Right cardiac atrium (tissue), 5 donors: ENCODE measurements around the gene TXN2. TPM values are rescaled to one million over a fixed set of nuclear protein-coding genes. Genes with fewer than 3 reads are reported as not detected.

Experiments used
- ATAC-seq, 2 donors: fragments of 200-7000 bp; cut with Tn5 transposase; one replicate each; pipeline versions ENCODE4 v1.8.0 to v1.9.1; 2020; ENCODE audit warnings: moderate library complexity in 2 of 2, mild to moderate bottlenecking in 1 of 2
- DNase-seq, 3 donors: peaks; one replicate each; pipeline ENCODE4 v3.0.0-alpha.2; 2020
- H3K27ac ChIP-seq: one replicate; pipeline ENCODE4 v1.5.1; 2013; ENCODE audit warnings: mild to moderate bottlenecking, low read length, control low read depth, moderate library complexity
- H3K27me3 ChIP-seq: one replicate; pipeline ENCODE4 v1.6.1; 2013; ENCODE audit not compliant: control insufficient read depth, insufficient read depth
- H3K4me1 ChIP-seq: one replicate; pipeline ENCODE4 v1.6.1; 2013; ENCODE audit warnings: low read length; ENCODE audit not compliant: control insufficient read depth, insufficient read depth
- H3K4me3 ChIP-seq: one replicate; pipeline ENCODE4 v1.5.1; 2013; ENCODE audit warnings: low read length, control low read depth
- H3K9me3 ChIP-seq: one replicate; pipeline ENCODE4 v1.6.1; 2013; ENCODE audit warnings: low read length; ENCODE audit not compliant: control insufficient read depth
- WGBS: extraction: QIAGEN DNeasy Blood & Tissue Kit; methylation state at CpG from one replicate; pipeline ENCODE4 v1.1.7; 2013; 5-methylcytosine and 5-hydroxymethylcytosine counted together
- intact Hi-C, 4 donors: fragments of 100-400 bp; cut with DNase I; formaldehyde crosslinking; loops; one replicate each; pipeline versions ENCODE4 v1.11.0 to v1.14.0; 2022 to 2023
- polyA plus RNA-seq: library from polyadenylated mRNA; stranded (reverse); fragments of 200-250 nt; gene quantifications from one replicate; pipeline ENCODE4 v1.2.3, GENCODE V29; 2013
- total RNA-seq, 4 donors: library from RNA; stranded (reverse); fragmentation: NEBNext Ultra II Directional; extraction: Animal tissue kit (Norgen Biotek cat#: 25700); gene quantifications; one replicate each; pipeline ENCODE4 v1.2.1, GENCODE V29; 2021
- donor health status: healthy with polysubstance abuse.
- donor health status: DM: no; HTN: yes; CAD: no.
- donor health status: DM: no; HTN: no; CAD: no.
- donor health status: DM: no; HTN: yes; CAD: no; lungs with severe emphysema.
- donor health status: DM: yes; HTN: yes; CAD: no.

TXN2 gene
- total and polyA plus RNA-seq, 5 donors = 95.4 to 133 (median 106) TPM

GRCh38 chr22:36510966-36511881 lies 29.8 kb upstream of the TXN2 start:
- H3K27ac ChIP-seq = no peak overlapping the region
- intact Hi-C loops = no loop called here

GRCh38 chr22:36510384-36510783 lies 28.9 kb upstream of the TXN2 start:
- Histone ChIP-seq H3K27ac (no peak overlapping the region), H3K4me1 (peaks cover 2% of the 10 kb centered on the region), H3K9me3 (no peaks in the 10 kb centered on the region), H3K4me3 (no peak overlapping the region), H3K27me3 (no peaks in the 10 kb centered on the region)
- ATAC-seq (no peak), DNase-seq (no peak)
- intact Hi-C loops = no loop called here
- WGBS = 88% methylated on average over 3 of the region's 3 CpGs

More at GRCh38 chr22:36510966-36511881, 29.8 kb upstream of the TXN2 start:
- WGBS = 67% methylated on average over 17 of the region's 17 CpGs
- no peaks in the 10 kb centered on the region for H3K9me3 ChIP-seq
- no peak for DNase-seq
- ATAC-seq = no peak
- H3K4me3 ChIP-seq = no peak overlapping the region
- H3K27me3 ChIP-seq = no peaks in the 10 kb centered on the region
- H3K4me1 ChIP-seq = peaks cover 2% of the 10 kb centered on the region

GRCh38 chr22:36507518-36508010 lies 26.1 kb upstream of the TXN2 start:
- ATAC-seq = no peak
- Histone ChIP-seq H3K4me1 (peaks cover 2% of the 10 kb centered on the region), H3K4me3 (peak overlapping the region; percentile 29), H3K27ac (peak overlapping the region; percentile 49), H3K9me3 (no peaks in the 10 kb centered on the region), H3K27me3 (no peaks in the 10 kb centered on the region)
- intact Hi-C loops = no loop called here
- DNase-seq = no peak
- WGBS = 81% methylated on average over 6 of the region's 6 CpGs

- H3K27ac ChIP-seq = peak within 1 kb of the TSS; percentile 49
- H3K9me3 ChIP-seq = no peaks in the 10 kb centered on the region
- ATAC-seq (peak; percentile 88 to 91), DNase-seq (peak; percentile 91 to 97 (median 97))
- H3K4me3 ChIP-seq = peak within 1 kb of the TSS; percentile 29
- peaks cover 2% of the 10 kb centered on the region for H3K4me1 ChIP-seq
- no peaks in the 10 kb centered on the region for H3K27me3 ChIP-seq
- intact Hi-C loops = no loop called here
- WGBS = 5% methylated on average over 75 of the region's 75 CpGs
These were observed 25.4 kb upstream of the TXN2 start, which contains the start of gene FOXRED2 for GRCh38 chr22:36506637-36507517. Gene FOXRED2 (minus strand): TSS chr22:36507040. CDS start chr22:36506422, 618 bp downstream.

GRCh38 chr22:36505998-36506635 lies 24.7 kb upstream of the TXN2 start:
- no peak overlapping the region for H3K27ac ChIP-seq
- intact Hi-C loops = no loop called here
- ATAC-seq = peak; percentile 15 to 20
- peaks cover 2% of the 10 kb centered on the region for H3K4me1 ChIP-seq
- WGBS = 95% methylated on average over 60 of the region's 60 CpGs
- peak in 2 of 3 donors; percentile 72 to 75 for DNase-seq
- H3K4me3 ChIP-seq = no peak overlapping the region
- H3K27me3 ChIP-seq = no peaks in the 10 kb centered on the region
- no peaks in the 10 kb centered on the region for H3K9me3 ChIP-seq

- 86% methylated on average over 30 of the region's 30 CpGs for WGBS
- ATAC-seq (no peak), DNase-seq (no peak)
- no peak overlapping the region for H3K4me3 ChIP-seq
- no peaks in the 10 kb centered on the region for H3K4me1 ChIP-seq
- intact Hi-C loops = no loop called here
- no peak overlapping the region for H3K27ac ChIP-seq
- no peaks in the 10 kb centered on the region for H3K27me3 ChIP-seq
- no peaks in the 10 kb centered on the region for H3K9me3 ChIP-seq
These were observed 16.6 kb upstream of the TXN2 start for GRCh38 chr22:36497910-36498665.

GRCh38 chr22:36493690-36494110 lies 12.3 kb upstream of the TXN2 start:
- ATAC-seq = peak; percentile 48 to 51
- Histone ChIP-seq H3K4me1 (no peaks in the 10 kb centered on the region), H3K9me3 (no peaks in the 10 kb centered on the region), H3K27ac (no peak overlapping the region), H3K27me3 (no peaks in the 10 kb centered on the region), H3K4me3 (no peak overlapping the region)
- intact Hi-C loops = no loop called here
- DNase-seq = peak in 2 of 3 donors; percentile 67
- WGBS = 67% methylated on average over 16 of the region's 16 CpGs

- no peak overlapping the region for H3K4me3 ChIP-seq
- H3K27ac ChIP-seq = no peak overlapping the region
- H3K4me1 ChIP-seq = no peaks in the 10 kb centered on the region
- no peaks in the 10 kb centered on the region for H3K27me3 ChIP-seq
- ATAC-seq (no peak), DNase-seq (peak in 1 of 3 donors; percentile 27)
- intact Hi-C loops = no loop called here
- no peaks in the 10 kb centered on the region for H3K9me3 ChIP-seq
- 84% methylated on average over 5 of the region's 5 CpGs for WGBS
These were observed 10.7 kb upstream of the TXN2 start for GRCh38 chr22:36492109-36492508.

GRCh38 chr22:36491155-36491554 lies 9.7 kb upstream of the TXN2 start:
- intact Hi-C loops = no loop called here
- H3K27me3 ChIP-seq = no peaks in the 10 kb centered on the region
- ATAC-seq (no peak), DNase-seq (no peak)
- H3K27ac ChIP-seq = no peak overlapping the region
- H3K9me3 ChIP-seq = no peaks in the 10 kb centered on the region
- H3K4me1 ChIP-seq = no peaks in the 10 kb centered on the region
- H3K4me3 ChIP-seq = no peak overlapping the region
- 96% methylated on average over 7 of the region's 7 CpGs for WGBS
